ENCODE results near the gene KRTAP10-4. TPM values are rescaled to one million over a fixed set of nuclear protein-coding genes. Genes with fewer than 3 reads are reported as not detected.

The KRTAP10-4 gene
- total RNA-seq, 1 donor from 2014 or later, result not detected

DNA sequence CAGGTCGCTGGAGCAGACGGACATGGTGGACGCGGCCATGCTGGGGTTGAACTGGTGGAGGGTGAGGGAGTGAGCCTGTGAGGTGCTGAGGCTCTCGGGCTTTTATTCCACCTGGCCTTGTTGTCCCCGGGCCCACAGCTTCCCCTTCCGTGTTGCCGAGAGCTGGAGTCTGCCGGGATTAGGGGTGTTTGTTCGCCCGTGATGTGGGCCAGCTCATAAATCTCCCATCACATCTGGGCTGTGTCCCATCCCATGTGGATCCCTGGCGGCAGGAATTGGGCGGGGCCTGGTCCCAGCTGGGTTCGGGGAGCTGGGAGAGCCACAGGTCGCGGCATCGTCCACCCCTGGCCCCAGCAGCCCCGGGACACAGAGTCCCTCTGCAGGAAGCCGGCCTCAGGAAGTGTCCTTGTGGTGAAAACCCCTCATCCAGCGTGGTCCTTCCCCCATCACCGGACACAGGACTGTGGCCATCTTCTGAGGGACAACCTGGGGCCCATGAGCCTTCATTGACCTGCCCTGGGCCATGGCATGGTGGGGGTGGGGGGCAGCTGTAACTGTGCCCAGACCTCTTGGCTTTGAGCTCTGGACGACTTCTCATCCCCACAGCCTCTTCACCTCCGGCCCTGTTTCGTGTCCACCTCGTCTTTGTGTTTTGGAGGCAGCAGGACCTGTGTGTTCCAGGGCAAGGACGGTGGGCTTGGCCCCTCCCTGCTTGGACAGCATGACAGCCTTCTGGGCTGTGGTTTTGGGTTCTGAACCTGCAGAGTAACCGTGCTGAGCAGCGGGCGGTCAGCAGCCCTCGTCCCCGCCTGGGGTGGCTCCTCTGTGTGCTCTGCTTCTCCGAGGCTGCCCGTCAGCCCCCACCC, 19.1 kb downstream of the KRTAP10-4 start, which contains the start of gene KRTAP10-6:
TSS of gene KRTAP10-6 (minus strand) at position 60 of the 866 bp plus-strand sequence. CDS start at position 39, 21 bp downstream.
- H3K4me3 ChIP-seq (ENCODE audit: low read depth, low read length), result no peak within 1 kb of the TSS
- H3K27me3 ChIP-seq (ENCODE audit: control insufficient read depth, insufficient read depth, low read length), result no peaks in the 10 kb centered on the region
- no peak for DNase-seq (ENCODE audit: low read depth)
- no peak for FAIRE-seq
- TF ChIP-seq, protein P1, sequence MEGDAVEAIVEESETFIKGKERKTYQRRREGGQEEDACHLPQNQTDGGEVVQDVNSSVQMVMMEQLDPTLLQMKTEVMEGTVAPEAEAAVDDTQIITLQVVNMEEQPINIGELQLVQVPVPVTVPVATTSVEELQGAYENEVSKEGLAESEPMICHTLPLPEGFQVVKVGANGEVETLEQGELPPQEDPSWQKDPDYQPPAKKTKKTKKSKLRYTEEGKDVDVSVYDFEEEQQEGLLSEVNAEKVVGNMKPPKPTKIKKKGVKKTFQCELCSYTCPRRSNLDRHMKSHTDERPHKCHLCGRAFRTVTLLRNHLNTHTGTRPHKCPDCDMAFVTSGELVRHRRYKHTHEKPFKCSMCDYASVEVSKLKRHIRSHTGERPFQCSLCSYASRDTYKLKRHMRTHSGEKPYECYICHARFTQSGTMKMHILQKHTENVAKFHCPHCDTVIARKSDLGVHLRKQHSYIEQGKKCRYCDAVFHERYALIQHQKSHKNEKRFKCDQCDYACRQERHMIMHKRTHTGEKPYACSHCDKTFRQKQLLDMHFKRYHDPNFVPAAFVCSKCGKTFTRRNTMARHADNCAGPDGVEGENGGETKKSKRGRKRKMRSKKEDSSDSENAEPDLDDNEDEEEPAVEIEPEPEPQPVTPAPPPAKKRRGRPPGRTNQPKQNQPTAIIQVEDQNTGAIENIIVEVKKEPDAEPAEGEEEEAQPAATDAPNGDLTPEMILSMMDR (IDR thresholded peaks at IDR 0.05; ENCODE audit: insufficient read depth, low read length, severe bottlenecking), result no peak
- no peaks in the 10 kb centered on the region for H3K36me3 ChIP-seq (ENCODE audit: control insufficient read depth, insufficient read depth, low read length)

DNA sequence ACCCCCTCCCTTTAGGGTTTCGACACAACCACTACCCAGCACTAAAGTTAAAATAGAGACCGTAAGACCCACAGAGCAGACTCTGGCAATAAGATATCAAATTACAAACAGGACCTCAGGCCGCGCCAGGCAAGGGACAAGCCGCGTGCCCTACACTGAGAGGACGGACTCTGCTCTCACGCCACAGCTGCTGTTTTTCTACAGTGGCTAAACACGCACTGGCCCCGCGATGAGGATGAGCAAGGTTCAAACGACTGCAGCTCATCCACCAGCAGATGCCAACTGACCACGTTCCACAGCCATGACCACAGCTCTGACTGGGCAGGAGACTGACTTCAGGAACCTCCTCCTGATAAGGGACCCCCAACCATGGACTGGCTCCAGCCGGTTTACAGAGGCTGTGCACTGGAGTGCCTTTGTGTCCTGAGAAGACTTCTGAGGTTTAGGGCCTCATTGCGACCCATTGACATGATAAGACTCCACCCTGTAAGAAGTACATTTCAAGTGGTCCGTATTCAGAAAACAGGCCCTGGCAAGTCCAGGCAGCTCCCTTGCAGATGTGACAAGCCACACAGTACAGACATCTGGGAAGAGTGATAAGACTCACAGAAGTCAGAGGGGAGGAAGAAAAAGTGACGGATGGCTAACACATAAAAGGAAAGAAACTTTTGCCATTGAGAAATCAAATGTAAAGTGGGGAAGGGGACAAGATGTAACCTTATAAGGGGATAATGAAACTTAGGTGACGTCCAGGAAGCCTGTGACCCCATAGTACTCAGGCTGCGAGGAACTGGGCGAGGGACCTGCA, 20.3 kb downstream of the KRTAP10-4 start:
- FAIRE-seq (no peak), DNase-seq (ENCODE audit: low read depth) (peak; percentile 9)
- Histone ChIP-seq H3K36me3 (ENCODE audit: control insufficient read depth, insufficient read depth, low read length) (no peaks in the 10 kb centered on the region), H3K4me3 (ENCODE audit: low read depth, low read length) (no peak overlapping the region), H3K27me3 (ENCODE audit: control insufficient read depth, insufficient read depth, low read length) (no peaks in the 10 kb centered on the region)
- TF ChIP-seq, protein P1 (IDR thresholded peaks at IDR 0.05; ENCODE audit: insufficient read depth, low read length, severe bottlenecking), result no peak

DNA sequence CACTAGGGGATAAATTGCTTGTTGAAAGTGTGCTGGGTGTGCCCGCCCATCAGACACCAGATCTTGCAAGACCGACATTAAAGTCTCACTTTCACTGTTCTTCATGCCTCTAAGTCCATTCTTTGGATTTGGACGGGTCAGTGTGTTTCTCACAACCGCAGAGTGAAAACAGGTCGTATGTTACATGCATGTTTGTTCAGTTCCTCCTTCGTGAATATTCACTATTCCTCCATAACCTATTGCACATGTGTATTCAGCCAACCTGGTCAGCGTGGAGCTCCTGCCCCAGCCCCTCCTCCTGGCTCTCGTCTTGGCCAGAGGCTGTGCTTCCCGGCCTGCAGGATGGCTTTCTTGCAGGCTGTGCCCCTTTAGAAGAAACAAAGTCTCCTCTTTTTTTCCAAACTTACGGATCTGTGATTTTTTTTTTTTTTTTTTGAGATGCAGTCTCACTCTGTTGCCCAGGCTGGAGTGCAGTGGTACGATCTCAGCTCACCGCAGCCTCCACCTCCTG, 20.9 kb downstream of the KRTAP10-4 start:
- FAIRE-seq (no peak), DNase-seq (ENCODE audit: low read depth) (no peak)
- no peaks in the 10 kb centered on the region for H3K27me3 ChIP-seq (ENCODE audit: control insufficient read depth, insufficient read depth, low read length)
- TF ChIP-seq, protein P1 (IDR thresholded peaks at IDR 0.05; ENCODE audit: insufficient read depth, low read length, severe bottlenecking), result no peak
- H3K36me3 ChIP-seq (ENCODE audit: control insufficient read depth, insufficient read depth, low read length), result no peaks in the 10 kb centered on the region
- H3K4me3 ChIP-seq (ENCODE audit: low read depth, low read length), result no peak overlapping the region

DNA sequence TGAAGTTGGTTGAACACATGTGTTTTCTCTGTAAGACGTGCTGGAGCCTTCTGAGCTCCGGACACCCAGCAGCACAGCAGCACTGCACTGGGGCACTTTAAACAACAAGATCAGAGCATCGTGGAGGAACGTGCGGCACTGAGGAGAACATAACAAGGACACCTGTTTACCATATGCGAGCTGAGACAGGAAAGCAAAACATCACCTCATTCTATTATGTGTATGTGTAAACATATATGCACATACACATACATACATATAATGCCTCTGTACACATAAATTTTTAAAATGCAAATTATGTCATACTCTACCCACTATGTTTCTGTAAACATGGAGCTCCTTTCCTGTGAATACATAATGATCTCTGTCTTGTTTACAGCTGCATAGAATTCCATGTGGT, 22.0 kb downstream of the KRTAP10-4 start:
- Histone ChIP-seq H3K36me3 (ENCODE audit: control insufficient read depth, insufficient read depth, low read length) (no peaks in the 10 kb centered on the region), H3K27me3 (ENCODE audit: control insufficient read depth, insufficient read depth, low read length) (no peaks in the 10 kb centered on the region), H3K4me3 (ENCODE audit: low read depth, low read length) (no peak overlapping the region)
- TF ChIP-seq, protein P1 (IDR thresholded peaks at IDR 0.05; ENCODE audit: insufficient read depth, low read length, severe bottlenecking), result no peak
- no peak for FAIRE-seq
- no peak for DNase-seq (ENCODE audit: low read depth)

DNA sequence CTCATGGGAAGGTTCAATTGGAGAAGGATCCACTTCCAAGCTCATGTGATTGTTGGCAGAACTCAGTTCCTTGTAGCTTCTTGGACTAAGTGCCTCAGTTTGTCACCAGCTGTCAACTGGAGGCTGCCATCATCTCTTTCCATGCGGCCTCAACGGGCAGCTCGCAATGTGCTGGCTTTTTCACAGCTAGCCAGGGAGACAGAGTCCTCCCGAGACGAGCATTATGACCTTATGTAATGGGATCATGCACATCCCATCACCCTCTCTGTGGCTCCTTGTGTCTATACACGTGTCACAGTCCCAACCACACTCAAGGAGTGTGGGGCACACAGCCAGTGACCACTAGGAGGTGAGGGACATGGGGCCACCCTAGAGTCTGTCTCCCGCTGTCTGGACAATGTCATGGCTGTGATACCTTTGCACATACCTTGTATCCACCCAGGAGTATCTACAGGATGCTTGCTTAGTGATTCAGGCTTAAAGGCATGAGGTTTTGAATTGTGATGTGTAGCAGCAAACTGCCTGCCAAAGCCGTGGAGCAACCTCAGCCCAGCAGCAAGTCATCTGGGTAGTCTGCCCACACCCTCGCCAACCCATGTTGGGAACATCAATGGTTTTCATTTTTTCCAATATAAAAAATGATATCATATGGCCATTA, 22.7 kb downstream of the KRTAP10-4 start:
- Histone ChIP-seq H3K27me3 (ENCODE audit: control insufficient read depth, insufficient read depth, low read length) (no peaks in the 10 kb centered on the region), H3K36me3 (ENCODE audit: control insufficient read depth, insufficient read depth, low read length) (no peaks in the 10 kb centered on the region), H3K4me3 (ENCODE audit: low read depth, low read length) (no peak overlapping the region)
- FAIRE-seq, result no peak
- TF ChIP-seq, protein P1 (IDR thresholded peaks at IDR 0.05; ENCODE audit: insufficient read depth, low read length, severe bottlenecking), result no peak
- DNase-seq (ENCODE audit: low read depth), result peak; percentile 25

All from bronchial epithelial cell (primary cell).